HG02798 (cell line): ENCODE data around the gene BMPR1B.
"Not testable (repeated sequence)": the region's sequence is repeated elsewhere in the genome, so short reads cannot be mapped to it uniquely, and the experiment has no call there.

Experiments
- ATAC-seq: cut with Tn5 transposase; IDR thresholded peaks from one replicate; pipeline ENCODE4 v1.9.1; 2021; ENCODE audit warnings: mild to moderate bottlenecking; ENCODE audit not compliant: unreplicated experiment, poor library complexity

The BMPR1B gene

DNA sequence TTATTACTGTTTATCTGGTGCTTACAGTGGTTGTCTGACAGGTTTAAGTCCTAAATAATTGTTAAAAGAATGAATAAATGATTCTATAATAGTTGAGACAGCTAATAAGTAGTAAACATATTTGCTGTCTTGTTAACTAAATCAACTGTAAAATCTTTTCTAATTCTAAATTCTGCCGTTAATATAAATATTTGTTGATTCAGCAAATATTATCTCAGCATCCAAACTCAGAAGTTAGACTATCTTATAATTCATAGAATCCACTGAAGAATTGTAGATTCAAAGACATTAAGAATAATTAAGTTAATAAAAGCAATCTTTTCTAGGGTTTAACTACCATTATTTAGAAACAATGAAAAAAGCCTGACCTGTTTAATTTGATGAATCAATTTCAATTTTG is 256.3 kb downstream of the BMPR1B start:
- no peak for ATAC-seq

DNA sequence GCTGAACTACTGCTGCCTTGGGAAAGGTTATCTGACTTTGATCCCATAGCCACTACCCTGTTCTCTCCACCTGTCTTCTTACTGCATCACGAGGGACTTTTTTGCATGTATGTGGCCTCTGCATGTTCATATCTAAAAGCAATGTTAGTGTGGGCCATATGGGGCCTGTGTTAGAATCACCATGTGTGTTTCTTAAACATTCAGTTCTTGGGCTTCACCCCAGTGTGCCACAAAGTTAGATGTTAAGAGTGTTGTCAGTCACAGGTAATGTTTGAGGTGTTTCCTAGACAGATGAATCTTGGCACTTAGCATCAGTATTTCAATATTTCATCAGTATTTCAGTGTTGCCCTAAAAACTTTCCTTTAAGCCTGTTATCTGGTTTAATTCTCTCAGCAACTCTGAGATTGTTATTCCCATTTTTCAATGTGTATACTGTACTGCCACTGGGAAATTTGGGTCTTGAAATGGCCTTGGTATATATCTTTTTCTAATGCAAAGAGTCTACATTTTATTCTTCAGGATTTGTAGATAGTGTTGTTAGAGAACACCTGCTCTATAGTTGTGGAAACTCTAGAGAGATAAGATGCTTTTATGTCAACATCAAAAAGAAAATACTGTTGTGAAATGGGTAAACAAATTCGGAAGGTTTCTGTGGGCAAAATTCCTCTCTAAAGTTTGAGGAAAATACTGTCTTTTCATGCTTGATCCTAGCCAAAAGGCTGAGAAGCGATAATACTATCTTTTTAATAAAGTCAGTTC is 259.7 kb downstream of the BMPR1B start:
- ATAC-seq: no peak

DNA sequence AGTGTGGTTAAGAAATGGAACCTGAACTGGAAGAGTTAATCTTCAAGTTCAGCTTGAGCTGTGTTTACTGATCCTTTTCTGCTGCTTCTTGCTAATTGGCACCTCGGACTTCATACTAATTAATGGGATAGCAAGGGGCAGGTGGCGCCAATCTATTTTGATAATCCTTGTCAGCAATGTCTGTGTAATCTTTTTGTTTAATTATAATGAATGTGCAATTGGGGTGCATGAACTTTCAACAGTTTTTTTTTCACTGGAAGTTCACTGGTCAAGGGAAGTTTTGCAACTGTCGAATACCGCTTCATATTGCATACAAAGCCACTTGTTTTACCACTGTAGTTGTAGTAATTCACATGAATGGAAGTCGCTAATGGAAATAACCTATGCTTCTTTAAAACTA is 261.0 kb downstream of the BMPR1B start:
- no peak for ATAC-seq

DNA sequence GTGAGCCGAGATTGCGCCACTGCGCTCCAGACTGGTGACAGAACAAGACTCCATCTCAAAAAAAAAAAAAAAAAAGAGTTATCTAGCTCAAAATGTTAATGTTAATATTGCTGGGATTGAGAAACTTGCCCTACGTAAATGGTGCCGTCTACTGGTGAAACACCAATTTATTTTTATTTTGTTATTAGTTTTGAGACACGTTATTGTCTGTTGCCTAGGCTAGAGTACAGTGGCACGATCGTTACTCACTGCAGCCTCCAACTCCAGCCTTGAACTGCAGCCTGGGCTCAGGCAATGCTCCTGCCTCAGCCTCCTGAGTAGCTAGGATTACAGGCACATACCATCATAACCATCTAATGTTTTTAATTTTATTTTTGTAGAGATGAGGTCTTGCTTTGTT is 262.8 kb downstream of the BMPR1B start:
- ATAC-seq: no peak

GRCh38 chr4:95021099-95021498 is 263.3 kb downstream of the BMPR1B start:
- ATAC-seq: no peak

- ATAC-seq: no peak
Observed at GRCh38 chr4:95023110-95023509, 265.4 kb downstream of the BMPR1B start.

DNA sequence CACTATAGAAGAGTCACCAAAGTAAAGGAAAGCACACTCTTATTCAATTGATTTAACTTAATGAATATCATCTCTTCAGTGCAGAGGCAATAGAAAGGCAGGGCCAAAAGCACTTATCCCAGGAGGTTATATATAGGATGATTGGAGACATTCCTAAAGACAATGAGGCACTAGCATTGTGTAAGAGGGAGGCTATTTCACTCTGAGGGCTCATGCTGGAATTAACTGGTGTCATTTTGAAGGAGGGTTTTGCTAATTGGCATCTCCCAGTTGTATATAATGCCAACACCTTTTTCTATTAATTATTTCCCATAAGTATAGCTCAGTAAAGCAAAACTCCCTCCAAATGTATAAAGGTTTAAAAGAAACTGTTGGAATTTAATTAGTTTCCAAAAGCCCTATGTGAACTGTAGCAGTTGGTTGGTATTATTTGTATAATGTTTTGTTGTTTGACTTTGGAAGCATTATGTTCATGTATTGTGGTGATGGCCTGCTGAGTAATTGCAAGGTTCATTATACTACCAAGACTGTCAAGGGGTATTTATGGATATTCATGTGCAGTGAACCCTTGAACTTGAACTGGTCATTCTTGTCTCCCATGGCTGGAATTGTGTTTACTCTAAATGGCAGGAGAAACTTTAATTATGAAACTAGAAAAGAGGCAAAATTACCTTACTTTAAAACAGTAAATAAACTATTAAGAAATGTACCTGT is 270.3 kb downstream of the BMPR1B start:
- ATAC-seq: no peak

DNA sequence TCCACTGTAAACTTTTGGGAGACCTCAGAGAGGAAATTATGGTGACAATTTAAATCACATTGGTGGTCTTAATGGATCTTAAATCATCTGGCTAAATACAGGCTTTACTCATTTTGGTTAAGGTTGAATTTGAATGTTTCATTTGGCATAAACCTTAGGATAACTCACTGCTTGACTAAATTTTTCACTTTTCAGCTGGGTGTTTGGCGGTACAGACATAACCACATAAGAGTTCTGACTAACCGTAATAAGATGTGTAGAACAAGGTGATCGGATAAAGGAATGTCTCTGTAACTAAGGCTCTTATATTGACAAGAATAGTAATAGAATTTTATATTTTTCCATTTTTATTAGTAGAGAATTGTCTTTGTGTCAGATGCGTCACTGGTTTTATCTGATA is 281.0 kb downstream of the BMPR1B start:
- ATAC-seq: no peak

- ATAC-seq: no peak
Observed at GRCh38 chr4:95044324-95044837, 286.6 kb downstream of the BMPR1B start.

DNA sequence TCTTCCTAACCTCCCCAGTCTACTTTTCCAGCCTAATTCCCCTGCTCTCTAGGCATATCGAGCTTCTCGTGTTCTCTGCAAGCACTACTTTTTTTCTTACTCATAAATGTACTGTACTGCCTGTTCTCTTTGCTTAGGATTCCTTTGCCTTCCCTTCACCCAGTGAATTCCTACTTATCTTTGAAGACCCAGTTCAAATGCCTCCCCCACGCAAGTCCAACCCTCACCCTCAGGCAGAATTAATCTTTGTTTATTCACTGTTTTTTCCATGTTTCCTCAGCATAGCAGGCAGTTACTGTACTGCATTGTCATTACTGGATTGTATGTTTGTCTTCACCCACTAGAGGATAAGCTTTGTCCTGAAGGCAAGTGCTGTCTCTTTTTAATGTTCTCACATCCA is 287.7 kb downstream of the BMPR1B start:
- ATAC-seq: no peak

DNA sequence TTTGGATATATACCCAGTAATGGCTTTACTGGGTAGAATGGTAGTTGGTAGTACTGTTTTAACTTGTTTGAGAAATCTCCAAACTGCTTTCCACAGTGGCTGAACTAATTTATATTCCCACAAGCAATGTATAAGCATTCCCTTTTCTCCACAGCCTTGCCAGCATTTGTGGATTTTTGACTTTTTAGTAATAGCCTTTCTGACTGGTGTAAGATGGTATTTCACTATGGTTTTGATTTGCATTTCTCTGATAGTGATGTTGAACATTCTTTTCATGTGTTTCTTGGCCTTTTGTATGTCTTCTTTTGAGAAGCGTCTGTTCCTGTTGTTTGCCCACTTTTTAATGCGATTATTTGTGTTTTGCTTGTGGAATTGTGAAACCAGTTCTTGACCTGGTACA is 290.5 kb downstream of the BMPR1B start:
- no peak for ATAC-seq

DNA sequence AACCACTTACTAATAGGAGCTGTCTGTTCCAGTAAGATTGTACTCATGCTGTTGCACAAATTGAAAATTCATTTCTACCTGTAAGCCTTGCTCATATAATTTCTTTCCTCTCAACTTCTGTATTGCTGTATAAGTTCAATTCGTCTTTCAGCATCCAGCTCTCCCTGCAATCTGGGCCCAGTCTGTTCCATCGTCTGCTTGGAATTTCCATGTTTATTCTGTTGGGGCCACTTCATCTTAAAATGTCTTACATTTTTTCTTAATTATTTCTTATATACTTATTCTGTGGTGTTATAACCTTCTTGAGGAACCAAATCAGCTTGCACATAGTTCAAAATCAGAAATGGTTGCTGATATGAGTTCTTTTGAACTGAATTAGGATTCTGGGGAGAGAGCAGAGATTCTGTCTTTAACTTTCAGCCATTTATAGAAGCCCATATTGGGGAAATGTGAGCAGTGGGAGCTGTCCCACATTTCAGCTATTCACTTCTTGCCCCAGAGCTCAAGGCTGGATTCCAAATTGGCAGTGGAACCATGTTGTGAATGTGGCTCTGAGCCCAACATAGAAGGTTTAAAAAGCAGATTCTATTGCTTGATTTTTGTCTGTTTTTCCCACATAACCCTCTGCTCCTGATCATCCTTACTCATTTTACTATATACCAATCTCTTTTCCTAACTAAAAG is 291.9 kb downstream of the BMPR1B start:
- ATAC-seq: no peak

GRCh38 chr4:95050980-95051701 is 293.4 kb downstream of the BMPR1B start:
- no peak for ATAC-seq

DNA sequence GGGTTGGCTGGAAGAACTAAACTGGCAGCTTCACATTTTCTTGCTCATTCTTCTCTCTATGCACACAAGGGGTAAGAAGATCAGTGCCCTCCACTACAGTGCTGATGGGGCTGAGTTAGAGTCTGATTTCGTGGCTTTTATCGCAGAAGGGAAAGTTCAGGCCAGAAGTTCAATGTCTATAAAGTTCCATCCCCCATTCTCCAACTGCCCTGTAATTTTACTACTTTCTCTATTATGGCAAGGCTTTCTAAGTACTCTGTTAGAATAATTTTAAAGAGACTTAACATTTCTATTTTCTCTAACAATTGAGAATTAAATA is 293.9 kb downstream of the BMPR1B start:
- ATAC-seq: no peak

DNA sequence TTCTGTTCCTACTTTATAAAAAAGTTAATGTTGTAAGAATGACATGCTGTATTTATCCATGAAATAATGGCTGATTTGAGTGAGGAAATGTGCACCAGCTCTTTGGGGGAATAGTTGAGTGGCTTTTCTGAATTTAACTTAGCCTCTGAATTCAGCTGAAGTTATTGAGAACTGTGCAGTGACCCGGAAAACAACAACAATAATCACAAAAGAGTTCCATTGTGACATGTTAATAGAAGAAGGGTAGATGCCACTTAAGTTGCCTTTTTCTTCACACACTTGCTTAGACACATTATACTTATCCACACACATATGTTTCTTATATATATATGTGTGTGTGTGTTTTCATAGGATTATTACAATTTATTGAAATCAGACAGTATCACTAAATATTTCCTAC is 301.2 kb downstream of the BMPR1B start:
- ATAC-seq: no peak

DNA sequence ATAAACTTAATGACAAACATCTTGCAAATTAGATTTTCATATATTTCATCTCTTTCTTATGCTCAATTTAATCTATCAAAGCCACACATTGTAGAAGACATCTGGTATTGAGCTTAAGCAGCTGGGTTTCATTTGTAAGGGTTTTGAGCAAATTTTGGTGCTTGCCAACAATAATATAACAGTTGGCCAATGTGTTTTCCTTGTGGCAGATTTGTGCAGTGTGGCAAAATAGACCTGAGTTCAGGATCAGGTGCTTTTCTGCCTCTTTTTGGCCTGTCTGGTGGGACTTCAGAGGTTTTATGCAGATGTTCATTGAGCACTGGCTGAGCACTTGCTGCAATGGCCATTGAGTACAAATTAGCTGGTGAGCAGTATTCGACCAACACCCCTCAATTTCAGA is 301.9 kb downstream of the BMPR1B start:
- no peak for ATAC-seq

DNA sequence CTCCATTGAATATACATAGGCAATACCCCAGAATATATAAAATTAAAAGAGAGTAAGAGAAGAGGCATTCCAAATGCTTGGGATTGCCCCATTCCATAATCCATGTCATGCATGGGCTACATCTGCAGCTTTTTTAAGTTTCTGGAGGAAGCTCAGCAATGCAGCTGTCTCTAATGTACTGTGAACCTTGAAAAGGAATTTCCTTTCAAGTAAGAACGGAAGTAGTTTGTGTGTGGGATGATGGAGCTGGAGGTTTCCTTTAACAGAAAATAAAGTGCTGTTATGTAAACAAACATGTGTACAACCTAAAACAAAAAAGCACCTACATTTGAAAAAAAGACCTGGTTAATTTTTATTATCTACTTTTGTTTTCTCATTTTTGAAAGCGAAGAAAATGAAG is 303.5 kb downstream of the BMPR1B start:
- ATAC-seq: no peak

DNA sequence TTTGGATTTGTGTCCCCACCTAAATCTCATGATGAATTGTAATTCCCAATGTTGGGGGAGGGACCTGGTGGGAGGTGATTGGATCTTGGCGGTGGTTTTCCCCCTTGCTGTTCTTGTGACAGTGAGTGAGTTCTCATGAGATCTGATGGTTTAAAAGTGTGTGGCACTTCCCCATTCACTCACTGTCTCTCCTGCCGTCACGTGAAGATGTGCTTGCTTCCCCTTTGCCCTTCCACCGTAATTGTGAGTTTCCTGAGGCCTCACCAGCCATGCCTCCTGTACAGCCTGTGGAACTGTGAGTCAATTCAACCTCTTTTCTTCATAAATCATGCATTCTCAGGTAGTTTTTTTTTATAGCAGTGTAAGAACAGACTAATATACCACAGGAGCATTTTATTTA is 304.0 kb downstream of the BMPR1B start:
- not testable (repeated sequence) for ATAC-seq

DNA sequence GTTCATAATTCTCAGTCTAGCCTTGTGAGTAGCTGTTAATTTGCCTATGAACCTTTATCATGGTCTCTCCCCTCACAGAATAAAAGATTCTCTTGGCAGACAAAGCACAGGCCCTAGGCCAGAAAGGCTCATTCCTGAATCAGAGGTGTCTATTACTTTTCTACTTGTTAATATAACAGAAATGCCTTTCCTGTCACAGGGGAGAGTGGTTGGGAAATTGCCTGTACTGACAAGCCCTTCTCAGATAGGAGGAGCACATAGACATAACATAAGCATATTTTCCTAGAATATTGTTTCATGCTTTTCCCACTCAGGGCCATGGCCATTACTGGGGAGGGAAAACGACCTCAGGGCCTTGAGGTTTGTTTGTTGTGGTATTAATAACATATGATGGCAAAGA is 308.3 kb downstream of the BMPR1B start:
- ATAC-seq: no peak

DNA sequence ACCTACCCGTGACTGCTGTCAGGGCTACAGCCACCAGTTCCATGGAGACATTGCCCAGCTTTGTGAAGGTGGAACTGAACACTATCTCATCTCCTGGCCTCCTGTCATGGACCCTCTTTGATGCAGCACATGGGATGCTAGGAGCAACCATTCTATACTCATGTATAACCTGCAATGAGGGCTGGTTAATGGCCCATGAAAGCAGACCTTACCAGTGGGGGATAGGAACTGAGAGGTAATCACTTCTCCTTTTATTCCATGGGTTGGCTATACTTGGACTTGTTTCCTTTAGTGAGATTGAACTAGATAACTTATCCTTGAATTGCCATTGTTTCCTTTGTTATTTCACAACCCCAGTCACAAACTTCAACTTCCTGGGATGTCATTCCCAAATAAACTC is 310.6 kb downstream of the BMPR1B start:
- ATAC-seq: no peak
